ENCODE data around the gene TRAT1.

TRAT1 gene

DNA sequence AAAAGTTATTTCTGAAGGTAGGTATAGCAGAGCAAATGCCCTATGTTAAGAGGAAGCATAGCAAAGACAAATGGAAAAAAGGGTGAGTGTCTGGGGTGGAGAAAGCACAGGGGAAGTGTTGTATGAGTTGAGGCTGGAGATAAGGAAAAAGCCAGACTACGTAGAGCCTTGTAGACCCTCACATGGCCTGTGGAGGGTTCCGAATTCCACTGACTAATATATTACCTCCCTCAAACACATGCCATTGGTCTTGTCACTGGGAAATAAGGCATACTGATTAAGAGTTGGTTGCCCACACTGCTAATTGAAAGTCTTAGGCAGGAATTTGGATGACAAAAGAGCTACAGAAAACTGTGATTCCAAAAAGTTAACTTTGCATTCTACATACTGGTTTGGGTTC lies 65.2 kb downstream of the TRAT1 start:
- TF ChIP-seq, protein P1, sequence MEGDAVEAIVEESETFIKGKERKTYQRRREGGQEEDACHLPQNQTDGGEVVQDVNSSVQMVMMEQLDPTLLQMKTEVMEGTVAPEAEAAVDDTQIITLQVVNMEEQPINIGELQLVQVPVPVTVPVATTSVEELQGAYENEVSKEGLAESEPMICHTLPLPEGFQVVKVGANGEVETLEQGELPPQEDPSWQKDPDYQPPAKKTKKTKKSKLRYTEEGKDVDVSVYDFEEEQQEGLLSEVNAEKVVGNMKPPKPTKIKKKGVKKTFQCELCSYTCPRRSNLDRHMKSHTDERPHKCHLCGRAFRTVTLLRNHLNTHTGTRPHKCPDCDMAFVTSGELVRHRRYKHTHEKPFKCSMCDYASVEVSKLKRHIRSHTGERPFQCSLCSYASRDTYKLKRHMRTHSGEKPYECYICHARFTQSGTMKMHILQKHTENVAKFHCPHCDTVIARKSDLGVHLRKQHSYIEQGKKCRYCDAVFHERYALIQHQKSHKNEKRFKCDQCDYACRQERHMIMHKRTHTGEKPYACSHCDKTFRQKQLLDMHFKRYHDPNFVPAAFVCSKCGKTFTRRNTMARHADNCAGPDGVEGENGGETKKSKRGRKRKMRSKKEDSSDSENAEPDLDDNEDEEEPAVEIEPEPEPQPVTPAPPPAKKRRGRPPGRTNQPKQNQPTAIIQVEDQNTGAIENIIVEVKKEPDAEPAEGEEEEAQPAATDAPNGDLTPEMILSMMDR (IDR thresholded peaks at IDR 0.05): no peak

DNA sequence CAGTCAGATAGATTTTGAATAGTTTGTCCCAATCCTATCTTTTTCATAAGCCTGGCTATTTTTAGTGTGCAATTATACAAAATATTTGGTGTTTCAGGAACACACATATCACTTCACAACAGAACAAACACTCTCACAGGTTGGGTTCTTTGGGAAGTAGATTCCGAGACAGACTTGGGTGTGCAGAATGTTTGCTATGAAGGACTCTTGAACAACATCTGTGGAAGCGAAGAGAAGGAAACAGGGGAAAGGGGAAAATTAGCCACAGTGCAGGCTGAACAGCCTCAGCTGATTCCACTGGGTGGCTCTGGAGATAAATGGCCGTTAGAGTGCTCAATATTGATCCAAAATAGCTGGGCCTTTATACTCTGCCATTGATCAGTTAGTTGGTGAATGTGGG lies 69.2 kb downstream of the TRAT1 start:
- TF ChIP-seq, protein P1 (IDR thresholded peaks at IDR 0.05): no peak

- TF ChIP-seq, protein P1 (IDR thresholded peaks at IDR 0.05): no peak
Measured at GRCh38 chr3:108894981-108895380, 72.4 kb downstream of the TRAT1 start.

DNA sequence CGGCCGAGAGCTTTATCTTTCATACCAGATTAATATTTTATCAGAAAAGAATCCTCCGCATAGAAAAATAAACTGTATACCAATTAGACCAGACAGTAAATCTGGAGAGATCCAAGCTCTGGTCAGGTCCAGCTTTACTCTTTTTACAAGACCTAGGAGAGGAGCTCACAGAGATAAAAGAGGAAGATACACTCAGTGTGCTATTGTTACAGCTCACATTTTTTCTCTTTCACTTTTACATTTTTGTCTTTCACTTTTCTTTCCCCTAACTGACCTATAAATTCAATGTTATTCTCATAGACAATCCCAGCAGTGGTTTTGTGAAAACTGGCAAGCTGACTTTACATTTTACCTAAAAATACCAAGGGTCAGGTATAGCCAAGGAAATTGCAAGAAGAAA lies 75.3 kb downstream of the TRAT1 start:
- TF ChIP-seq, protein P1 (IDR thresholded peaks at IDR 0.05): no peak

DNA sequence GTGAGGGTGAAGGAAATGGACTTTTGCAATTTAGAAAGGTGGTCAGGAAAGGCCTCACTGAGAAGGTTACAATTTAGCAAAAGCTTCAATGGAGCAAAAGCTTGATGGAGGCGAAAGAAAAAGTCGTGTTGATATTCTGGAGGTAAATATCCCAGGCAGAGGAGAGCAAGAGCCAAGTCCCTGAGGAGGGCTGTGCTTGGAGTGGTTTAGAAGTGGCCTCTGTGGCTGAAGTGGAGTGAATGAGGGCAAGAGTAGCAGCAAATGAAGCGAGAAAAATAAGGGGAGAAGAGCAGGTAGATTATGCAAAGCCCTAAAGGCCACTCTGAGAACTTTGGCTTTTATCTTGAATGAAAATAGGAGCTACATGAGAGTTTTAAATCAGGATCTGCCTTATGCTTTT lies 76.9 kb downstream of the TRAT1 start:
- TF ChIP-seq, protein P1 (IDR thresholded peaks at IDR 0.05): no peak

Measured in LNCAP (cell line).